Measurements from ENCODE around the gene GRXCR1. TPM values are rescaled to one million over a fixed set of nuclear protein-coding genes. Genes with fewer than 3 reads are reported as not detected.

GRXCR1 gene
- total RNA-seq, 1 experiment from 2014 or later, result not detected

DNA sequence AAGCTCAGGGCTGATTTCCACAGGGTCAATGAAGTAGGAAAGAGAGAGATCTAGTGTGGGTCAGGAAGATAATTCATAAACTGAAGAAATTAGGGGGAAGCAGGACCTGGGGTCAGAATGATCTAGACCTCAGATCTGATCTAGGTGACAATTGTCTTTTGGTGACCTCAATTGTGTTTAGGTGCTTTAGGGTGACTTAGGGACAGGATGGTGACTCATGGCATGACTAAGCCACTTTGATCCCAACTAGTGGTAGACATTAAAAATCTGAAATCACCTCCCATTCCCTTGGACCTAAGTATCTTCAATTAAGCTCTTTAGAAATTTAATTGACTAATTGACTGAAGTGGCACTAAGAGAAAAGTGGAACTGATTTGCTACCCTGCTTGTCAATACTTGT is 36.7 kb upstream of the GRXCR1 start:
- CTCF ChIA-PET, result interaction anchor here (0.6 to 2.1 kb wide), 9 partner anchors 9 to 1162 kb away, joined by 3 to 15 read pairs (median 3); no protein-coding TSS in a partner anchor
- intact Hi-C loops (cut with micrococcal nuclease), result no loop called here
- TF ChIP-seq, protein P1, sequence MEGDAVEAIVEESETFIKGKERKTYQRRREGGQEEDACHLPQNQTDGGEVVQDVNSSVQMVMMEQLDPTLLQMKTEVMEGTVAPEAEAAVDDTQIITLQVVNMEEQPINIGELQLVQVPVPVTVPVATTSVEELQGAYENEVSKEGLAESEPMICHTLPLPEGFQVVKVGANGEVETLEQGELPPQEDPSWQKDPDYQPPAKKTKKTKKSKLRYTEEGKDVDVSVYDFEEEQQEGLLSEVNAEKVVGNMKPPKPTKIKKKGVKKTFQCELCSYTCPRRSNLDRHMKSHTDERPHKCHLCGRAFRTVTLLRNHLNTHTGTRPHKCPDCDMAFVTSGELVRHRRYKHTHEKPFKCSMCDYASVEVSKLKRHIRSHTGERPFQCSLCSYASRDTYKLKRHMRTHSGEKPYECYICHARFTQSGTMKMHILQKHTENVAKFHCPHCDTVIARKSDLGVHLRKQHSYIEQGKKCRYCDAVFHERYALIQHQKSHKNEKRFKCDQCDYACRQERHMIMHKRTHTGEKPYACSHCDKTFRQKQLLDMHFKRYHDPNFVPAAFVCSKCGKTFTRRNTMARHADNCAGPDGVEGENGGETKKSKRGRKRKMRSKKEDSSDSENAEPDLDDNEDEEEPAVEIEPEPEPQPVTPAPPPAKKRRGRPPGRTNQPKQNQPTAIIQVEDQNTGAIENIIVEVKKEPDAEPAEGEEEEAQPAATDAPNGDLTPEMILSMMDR (IDR thresholded peaks at IDR 0.05; ENCODE audit: unreplicated experiment), result no peak
- no TSS peak for BruUV-seq (replicated peaks)
- Mint-ChIP-seq H3K36me3 (ENCODE audit: insufficient read depth, unreplicated experiment) (no peaks in the 10 kb centered on the region), H3K4me3 (ENCODE audit: unreplicated experiment) (no peak overlapping the region), H3K27ac (ENCODE audit: low read depth, unreplicated experiment) (no peak overlapping the region), H3K27me3 (ENCODE audit: insufficient read depth, unreplicated experiment) (no peaks in the 10 kb centered on the region), H3K4me1 (ENCODE audit: insufficient read depth, unreplicated experiment) (no peaks in the 10 kb centered on the region), H3K9me3 (ENCODE audit: unreplicated experiment) (peaks cover 10% of the 10 kb centered on the region)
- POLR2A ChIA-PET, result no interaction called here
- DNase-seq (ENCODE audit: unreplicated experiment), result no peak

DNA sequence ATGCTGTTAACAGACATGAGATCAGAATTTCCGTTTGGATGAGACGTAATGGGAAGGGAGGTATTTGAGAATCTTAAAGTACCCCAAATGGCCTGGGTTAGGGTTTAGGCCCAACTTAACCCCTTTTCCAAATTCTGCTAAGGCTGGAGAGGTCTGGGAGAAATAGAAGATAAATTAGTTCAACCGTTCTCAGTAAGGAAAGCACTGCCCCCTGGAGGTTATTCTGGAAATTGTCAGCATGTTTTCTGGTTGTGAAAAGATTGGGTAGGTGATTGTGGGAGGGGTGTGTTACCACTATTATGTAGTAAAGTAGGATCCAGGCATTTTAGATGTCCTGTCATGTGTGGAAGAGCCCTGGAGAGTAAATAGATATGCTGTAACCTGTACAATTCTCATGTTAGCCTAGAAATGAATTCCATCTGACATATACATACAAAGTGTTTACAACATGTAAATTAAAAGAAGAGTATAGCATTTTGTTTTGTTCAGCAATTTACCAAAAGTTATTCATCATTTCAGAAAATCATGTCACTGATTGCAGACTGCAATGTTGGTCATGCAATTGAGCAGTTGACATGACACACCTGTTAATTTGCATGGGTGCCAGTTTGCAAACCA is 26.8 kb upstream of the GRXCR1 start:
- Mint-ChIP-seq H3K4me1 (ENCODE audit: insufficient read depth, unreplicated experiment) (no peaks in the 10 kb centered on the region), H3K36me3 (ENCODE audit: insufficient read depth, unreplicated experiment) (no peaks in the 10 kb centered on the region), H3K27me3 (ENCODE audit: insufficient read depth, unreplicated experiment) (peaks cover 14% of the 10 kb centered on the region), H3K27ac (ENCODE audit: low read depth, unreplicated experiment) (no peak overlapping the region), H3K4me3 (ENCODE audit: unreplicated experiment) (no peak overlapping the region), H3K9me3 (ENCODE audit: unreplicated experiment) (no peaks in the 10 kb centered on the region)
- ChIA-PET CTCF (interaction anchor here (0.7 to 6.2 kb wide), 23 partner anchors 10 to 949 kb away, joined by 3 to 63 read pairs (median 5); no protein-coding TSS in a partner anchor), POLR2A (no interaction called here)
- intact Hi-C loops (cut with micrococcal nuclease), result loop anchor here (1.0 to 10.0 kb wide), 3 partner anchors 100 to 581 kb away; no protein-coding TSS in a partner anchor
- TF ChIP-seq, protein P1 (IDR thresholded peaks at IDR 0.05; ENCODE audit: unreplicated experiment), result peak; percentile 44
- no TSS peak for BruUV-seq (replicated peaks)
- DNase-seq (ENCODE audit: unreplicated experiment), result peak; percentile 77

DNA sequence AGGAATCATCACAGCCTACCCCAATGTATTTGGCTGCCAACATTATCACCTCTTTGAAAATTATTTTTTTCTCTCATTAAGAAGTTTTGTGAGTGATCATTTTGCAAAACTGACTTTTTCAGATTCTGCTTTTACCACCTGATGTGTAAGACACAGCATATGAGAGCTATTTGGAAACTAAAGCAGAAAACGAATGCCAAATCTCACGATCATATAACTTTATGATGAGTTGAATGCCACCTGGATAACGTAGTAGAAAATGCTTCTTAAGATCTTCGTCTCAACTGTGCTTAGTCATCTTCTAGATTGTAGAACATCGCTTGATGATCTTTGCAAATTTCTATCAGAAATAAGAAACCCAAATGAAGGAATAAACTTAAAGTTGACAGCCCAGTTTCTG is 21.3 kb upstream of the GRXCR1 start:
- TF ChIP-seq, protein P1 (IDR thresholded peaks at IDR 0.05; ENCODE audit: unreplicated experiment), result no peak
- H3K4me1 Mint-ChIP-seq (ENCODE audit: insufficient read depth, unreplicated experiment), result no peaks in the 10 kb centered on the region
- BruUV-seq (replicated peaks), result no TSS peak
- no peaks in the 10 kb centered on the region for H3K9me3 Mint-ChIP-seq (ENCODE audit: unreplicated experiment)
- ChIA-PET CTCF (interaction anchor here (0.6 to 1.6 kb wide), 5 partner anchors 8 to 499 kb away, joined by 3 to 4 read pairs (median 3); no protein-coding TSS in a partner anchor), POLR2A (interaction anchor here (0.7 kb wide), 1 partner anchor 701 kb away, joined by 3 read pairs; no protein-coding TSS in a partner anchor)
- H3K27ac Mint-ChIP-seq (ENCODE audit: low read depth, unreplicated experiment), result no peak overlapping the region
- no peaks in the 10 kb centered on the region for H3K36me3 Mint-ChIP-seq (ENCODE audit: insufficient read depth, unreplicated experiment)
- intact Hi-C loops (cut with micrococcal nuclease), result no loop called here
- H3K27me3 Mint-ChIP-seq (ENCODE audit: insufficient read depth, unreplicated experiment), result peaks cover 14% of the 10 kb centered on the region
- no peak overlapping the region for H3K4me3 Mint-ChIP-seq (ENCODE audit: unreplicated experiment)
- DNase-seq (ENCODE audit: unreplicated experiment), result no peak

DNA sequence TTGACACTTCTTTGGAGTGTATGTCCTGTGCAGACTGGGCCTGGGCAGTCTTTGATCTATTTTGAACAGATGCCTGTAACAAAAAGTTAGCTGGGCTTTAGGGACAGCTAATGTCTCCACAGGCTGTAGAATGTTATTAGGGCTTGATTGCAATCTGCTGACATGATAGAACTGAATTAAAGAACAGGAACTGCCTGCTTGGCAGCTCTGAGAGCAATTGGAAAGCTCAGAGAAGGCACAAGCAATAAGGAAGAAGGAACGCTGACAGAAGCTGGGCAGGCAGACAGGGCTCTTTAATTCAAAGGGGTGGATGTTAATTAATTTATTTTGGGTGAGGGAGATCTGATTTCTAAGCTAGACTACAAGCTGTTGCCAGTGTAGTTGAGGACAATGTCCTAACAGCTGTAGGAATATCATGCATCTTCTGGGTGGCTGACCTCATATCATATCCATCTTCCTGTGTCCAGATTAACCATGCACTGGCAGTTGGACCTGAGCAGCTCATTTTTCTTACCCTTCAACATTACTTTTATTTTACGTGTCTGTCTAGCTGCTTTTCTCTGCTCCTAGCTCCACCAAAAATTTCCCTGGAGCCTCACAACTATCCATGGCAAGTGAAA is 20.7 kb upstream of the GRXCR1 start:
- no TSS peak for BruUV-seq (replicated peaks)
- no peaks in the 10 kb centered on the region for H3K36me3 Mint-ChIP-seq (ENCODE audit: insufficient read depth, unreplicated experiment)
- TF ChIP-seq, protein P1 (IDR thresholded peaks at IDR 0.05; ENCODE audit: unreplicated experiment), result no peak
- no peak overlapping the region for H3K27ac Mint-ChIP-seq (ENCODE audit: low read depth, unreplicated experiment)
- H3K4me3 Mint-ChIP-seq (ENCODE audit: unreplicated experiment), result no peak overlapping the region
- intact Hi-C loops (cut with micrococcal nuclease), result no loop called here
- ChIA-PET CTCF (interaction anchor here (0.6 to 1.2 kb wide), 4 partner anchors 9 to 1787 kb away, joined by 3 read pairs; no protein-coding TSS in a partner anchor), POLR2A (interaction anchor here (0.7 kb wide), 1 partner anchor 702 kb away, joined by 3 read pairs; no protein-coding TSS in a partner anchor)
- H3K27me3 Mint-ChIP-seq (ENCODE audit: insufficient read depth, unreplicated experiment), result peaks cover 14% of the 10 kb centered on the region
- no peak for DNase-seq (ENCODE audit: unreplicated experiment)
- no peaks in the 10 kb centered on the region for H3K9me3 Mint-ChIP-seq (ENCODE audit: unreplicated experiment)
- no peaks in the 10 kb centered on the region for H3K4me1 Mint-ChIP-seq (ENCODE audit: insufficient read depth, unreplicated experiment)
